Effector memory CD4-positive, alpha-beta T cell (primary cell): ENCODE measurements around the gene COL1A1.

Source experiments
- DNase-seq, 3 donors: peaks; one replicate each; pipeline ENCODE4 v3.0.0-alpha.2; 2020
- H3K27ac ChIP-seq: 2 replicates; pipeline ENCODE4 v1.7.0; 2013; ENCODE audit warnings: mild to moderate bottlenecking, low read length, moderate library complexity; ENCODE audit not compliant: insufficient read depth, poor library complexity, severe bottlenecking
- H3K27me3 ChIP-seq: replicated peaks from 2 replicates; pipeline ENCODE4 v1.7.0; 2013; ENCODE audit warnings: mild to moderate bottlenecking, low read length; ENCODE audit not compliant: insufficient read depth, control insufficient read depth, poor library complexity, severe bottlenecking
- H3K36me3 ChIP-seq: 2 replicates; pipeline ENCODE4 v1.7.0; 2013; ENCODE audit warnings: mild to moderate bottlenecking, low read length, moderate library complexity; ENCODE audit not compliant: control insufficient read depth, insufficient read depth
- H3K4me1 ChIP-seq: 2 replicates; pipeline ENCODE4 v1.7.0; 2013; ENCODE audit warnings: low read length, mild to moderate bottlenecking; ENCODE audit not compliant: control insufficient read depth, insufficient read depth, poor library complexity, severe bottlenecking
- H3K4me3 ChIP-seq: 2 replicates; pipeline ENCODE4 v1.7.0; 2013; ENCODE audit warnings: low read length, low read depth, mild to moderate bottlenecking; ENCODE audit not compliant: insufficient read depth, poor library complexity, severe bottlenecking
- H3K9me3 ChIP-seq: 2 replicates; pipeline ENCODE4 v1.7.0; 2013; ENCODE audit warnings: mild to moderate bottlenecking, low read length, moderate library complexity; ENCODE audit not compliant: control insufficient read depth

The COL1A1 gene

DNA sequence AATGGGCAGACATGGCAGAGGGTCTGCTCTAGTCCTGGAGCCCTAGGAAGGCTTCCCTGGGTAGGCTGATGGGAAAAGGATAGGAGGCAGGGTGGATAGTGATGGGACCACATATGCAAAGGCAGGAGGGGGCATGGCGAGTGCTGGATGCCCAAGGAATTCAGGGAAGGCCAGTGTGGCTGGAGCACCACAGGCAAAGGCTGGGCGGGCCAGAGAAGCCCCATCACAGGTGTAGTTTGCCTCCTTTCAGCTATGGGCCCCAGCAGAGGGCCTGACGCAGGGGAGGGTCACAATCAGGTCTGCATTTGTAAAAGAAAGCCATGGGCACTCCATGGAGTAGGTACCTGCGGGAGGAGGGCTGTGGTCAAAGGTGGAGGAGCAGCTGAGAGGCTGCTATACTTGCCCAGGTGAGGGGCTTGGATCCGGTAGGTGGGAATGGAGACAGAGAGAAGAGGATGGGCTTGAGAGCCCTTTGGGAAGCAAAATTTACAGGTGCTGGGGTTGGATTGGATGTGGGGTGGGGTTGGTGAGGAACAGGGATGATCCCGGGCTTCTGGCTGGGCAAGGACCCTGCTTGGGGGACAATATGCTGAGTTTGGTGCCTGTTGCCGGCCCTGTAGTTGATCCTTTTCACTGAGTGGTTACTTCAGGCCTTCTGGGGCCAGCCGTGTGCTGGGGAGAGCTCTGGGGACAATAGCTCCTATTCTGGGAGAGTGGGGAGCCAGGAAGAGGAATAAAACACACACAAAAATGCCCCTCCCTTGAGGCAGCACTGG lies 6.5 kb upstream of the COL1A1 start:
- H3K36me3 ChIP-seq = no peaks in the 10 kb centered on the region
- no peak for DNase-seq
- no peaks in the 10 kb centered on the region for H3K4me1 ChIP-seq
- no peaks in the 10 kb centered on the region for H3K9me3 ChIP-seq
- H3K27ac ChIP-seq = no peak overlapping the region
- H3K27me3 ChIP-seq = peaks cover 21% of the 10 kb centered on the region
- no peak overlapping the region for H3K4me3 ChIP-seq

DNA sequence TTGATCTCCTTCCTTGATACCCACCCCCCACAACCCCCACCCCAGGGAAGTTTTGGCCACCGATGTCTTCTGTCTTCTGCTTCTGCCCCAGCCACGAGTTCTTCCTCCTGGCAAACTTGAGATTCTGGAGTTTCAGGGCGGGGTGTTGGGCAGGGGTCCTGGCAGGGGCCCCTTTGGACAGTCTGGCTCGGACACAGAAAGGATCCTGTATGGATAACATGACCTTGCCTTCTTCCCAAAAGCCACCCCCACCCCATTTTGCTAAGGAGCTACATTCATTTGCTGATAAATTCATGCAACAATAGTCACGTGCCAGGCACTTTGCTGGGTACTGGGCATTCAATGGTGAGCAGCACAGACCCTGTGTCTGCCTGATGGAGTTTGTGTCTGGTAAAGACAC lies 5.9 kb upstream of the COL1A1 start:
- H3K27ac ChIP-seq = no peak overlapping the region
- H3K36me3 ChIP-seq = no peaks in the 10 kb centered on the region
- no peak for DNase-seq
- H3K9me3 ChIP-seq = no peaks in the 10 kb centered on the region
- no peaks in the 10 kb centered on the region for H3K4me1 ChIP-seq
- no peak overlapping the region for H3K4me3 ChIP-seq
- peaks cover 25% of the 10 kb centered on the region for H3K27me3 ChIP-seq

DNA sequence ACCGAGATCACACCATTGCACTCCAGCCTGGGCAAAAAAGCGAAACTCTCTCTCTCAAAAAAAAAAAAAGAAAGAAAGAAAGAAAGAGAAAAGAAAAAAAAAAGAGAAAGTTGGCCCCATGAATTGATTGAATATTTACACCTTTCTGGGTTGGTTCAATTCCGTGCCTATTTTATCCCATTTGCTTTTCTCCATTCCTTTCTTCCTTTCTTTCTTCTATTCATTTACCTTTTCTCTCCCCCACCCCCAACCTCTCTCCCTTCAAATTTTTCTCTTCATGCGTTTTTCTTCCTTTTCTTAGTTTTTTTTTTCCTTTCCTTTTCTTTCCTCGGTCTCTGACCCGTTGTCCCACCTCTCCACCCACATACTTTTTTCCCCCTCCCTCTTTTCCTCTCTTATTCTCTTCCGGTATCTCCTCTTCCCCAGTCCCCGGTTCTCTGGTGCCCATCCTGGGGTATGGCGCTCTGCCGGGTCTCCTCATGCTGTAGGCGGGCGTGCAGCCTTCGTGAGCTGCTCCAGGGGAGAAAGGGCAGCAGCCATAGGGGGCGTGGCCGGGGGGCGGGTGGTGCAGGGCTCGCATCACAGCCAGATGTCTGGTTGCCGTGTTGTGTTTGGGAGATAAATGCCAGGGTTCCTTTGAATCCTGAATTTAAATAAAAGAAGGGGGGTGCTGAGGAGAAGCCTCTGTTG lies 5.3 kb upstream of the COL1A1 start:
- Histone ChIP-seq H3K27ac (no peak overlapping the region), H3K4me3 (no peak overlapping the region)
- DNase-seq = no peak

DNA sequence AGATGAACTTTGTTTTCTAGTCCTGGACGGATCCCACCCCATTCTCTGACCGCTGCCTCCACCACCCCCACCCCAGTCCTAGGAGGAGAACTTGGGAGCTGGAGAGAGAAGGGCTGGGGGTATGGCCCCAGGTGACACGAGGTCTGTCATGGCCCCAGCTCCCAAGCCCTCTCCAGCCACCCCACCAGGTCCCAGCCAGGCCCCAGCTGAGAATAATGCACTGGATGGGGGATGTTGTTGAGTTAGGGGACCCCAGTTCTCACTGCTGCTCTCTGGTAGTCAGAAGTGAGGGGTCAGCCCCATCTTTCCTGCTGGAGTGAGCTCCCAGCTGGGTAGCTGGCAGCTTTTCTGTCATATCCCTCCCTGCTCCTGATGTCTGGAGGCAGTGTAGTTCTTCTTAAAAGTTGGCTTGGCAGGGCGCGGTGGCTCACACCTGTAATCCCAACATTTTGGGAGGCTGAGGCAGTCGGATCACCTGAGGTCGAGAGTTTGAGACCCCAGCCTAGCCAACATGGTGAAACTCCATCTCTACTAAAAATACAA lies 4.6 kb upstream of the COL1A1 start:
- no peak for DNase-seq
- peaks cover 38% of the 10 kb centered on the region for H3K27me3 ChIP-seq
- H3K9me3 ChIP-seq = no peaks in the 10 kb centered on the region
- no peaks in the 10 kb centered on the region for H3K36me3 ChIP-seq
- no peak overlapping the region for H3K4me3 ChIP-seq
- no peak overlapping the region for H3K27ac ChIP-seq
- peaks cover 4% of the 10 kb centered on the region for H3K4me1 ChIP-seq

More for the DNA sequence above, 5.3 kb upstream of the COL1A1 start:
- Histone ChIP-seq H3K9me3 (no peaks in the 10 kb centered on the region), H3K4me1 (no peaks in the 10 kb centered on the region), H3K27me3 (peaks cover 31% of the 10 kb centered on the region), H3K36me3 (no peaks in the 10 kb centered on the region)

DNA sequence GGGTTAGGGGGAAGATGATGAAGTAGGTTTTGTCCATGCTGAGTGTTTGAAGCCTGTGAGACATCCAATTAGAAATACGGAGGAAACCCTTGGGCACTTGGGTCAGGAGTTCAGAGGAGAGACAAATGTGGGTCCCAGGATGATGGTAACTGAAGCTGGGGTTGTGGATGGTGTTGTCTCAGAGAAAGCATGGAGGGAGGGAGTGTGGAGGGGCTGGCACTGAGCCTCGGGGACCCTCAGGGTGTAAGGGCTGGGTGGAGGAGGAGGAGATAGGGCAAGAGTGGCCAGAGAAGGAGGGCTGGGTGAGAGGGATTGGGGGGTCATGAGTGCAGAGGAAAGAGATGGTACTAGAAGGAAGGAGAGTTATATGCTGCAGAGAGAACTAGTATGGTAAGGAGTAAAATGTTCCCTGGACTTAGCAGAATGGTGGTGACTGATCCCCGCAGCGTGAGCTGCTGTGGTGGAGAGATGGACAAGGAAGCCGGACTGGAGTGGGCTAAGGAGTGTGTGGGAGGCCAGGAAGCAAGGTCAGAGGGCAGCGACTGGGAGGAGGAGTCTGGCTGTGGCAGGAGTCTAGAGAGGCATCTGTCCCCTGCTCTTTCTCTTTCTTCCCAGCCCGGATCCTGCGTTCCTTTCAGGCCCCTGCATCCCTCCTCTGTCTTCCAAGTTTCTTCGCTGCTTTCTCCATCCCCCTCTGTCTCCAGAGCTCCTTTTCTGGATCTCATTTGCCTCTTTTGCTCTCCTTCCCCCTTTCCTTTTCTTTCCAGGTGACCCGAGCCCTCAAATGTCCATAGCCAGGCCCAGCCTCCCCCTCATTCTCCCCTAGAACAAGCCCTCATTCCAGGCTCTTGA lies 3.9 kb upstream of the COL1A1 start:
- Histone ChIP-seq H3K27ac (no peak overlapping the region), H3K9me3 (no peaks in the 10 kb centered on the region), H3K4me3 (no peak overlapping the region), H3K27me3 (peaks cover 38% of the 10 kb centered on the region), H3K36me3 (no peaks in the 10 kb centered on the region), H3K4me1 (peaks cover 9% of the 10 kb centered on the region)
- no peak for DNase-seq

DNA sequence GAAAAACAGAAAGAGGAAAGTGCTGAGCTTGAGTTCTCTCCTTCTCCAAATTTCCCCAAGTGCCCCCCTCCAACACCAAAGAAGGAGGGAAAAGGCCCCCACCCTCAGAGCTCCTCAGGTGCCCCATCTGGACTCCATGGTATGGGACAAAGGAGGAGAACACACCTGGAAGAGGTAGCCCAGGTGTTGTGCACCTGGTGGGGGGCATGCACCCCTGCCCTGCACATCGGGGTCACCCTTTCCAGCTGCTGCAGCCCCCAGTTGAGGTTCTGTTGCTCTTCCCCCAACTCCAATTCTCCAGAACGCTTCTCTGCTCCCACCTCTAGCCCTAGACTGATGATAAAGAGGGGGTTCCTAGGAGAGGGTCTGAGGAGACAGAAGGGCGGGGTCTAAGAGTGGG lies 3.0 kb upstream of the COL1A1 start:
- H3K27me3 ChIP-seq = peaks cover 38% of the 10 kb centered on the region

DNA sequence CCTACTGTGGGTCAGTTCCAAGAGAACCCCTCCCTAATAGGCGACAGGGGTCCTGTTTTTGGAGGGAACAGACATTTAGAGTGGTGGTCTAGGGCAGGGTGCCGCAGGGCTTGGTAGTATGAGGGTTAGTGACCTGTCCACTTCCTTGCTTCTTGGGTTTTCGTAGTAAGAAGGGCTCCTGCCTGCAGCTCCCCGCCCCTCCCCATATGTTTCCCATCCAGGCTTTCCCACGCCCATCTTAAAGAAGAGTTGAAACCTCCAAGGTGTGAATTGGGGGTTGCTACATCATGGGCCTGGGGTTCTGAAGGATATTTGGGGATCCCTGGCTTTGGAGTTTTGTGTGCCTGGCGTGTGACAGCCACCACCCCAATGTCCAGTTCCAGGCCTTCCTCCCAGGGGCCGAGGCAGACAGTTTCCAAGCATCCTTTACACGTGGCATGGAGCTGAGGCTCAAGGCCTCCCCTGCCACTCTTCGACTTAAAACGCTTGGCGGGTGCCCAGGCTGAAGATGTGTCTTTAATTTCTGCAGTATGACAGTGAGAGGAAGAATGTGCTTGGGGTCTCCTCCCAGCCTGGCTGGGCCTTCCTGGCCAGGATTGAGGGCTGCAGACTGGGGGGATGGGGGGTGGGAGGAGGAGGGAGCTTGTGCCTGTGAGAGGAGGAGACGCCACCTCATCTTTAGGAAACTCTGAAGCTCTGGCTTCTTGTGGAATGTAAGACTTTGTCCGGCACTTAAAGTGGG lies 2.3 kb upstream of the COL1A1 start:
- Histone ChIP-seq H3K9me3 (no peaks in the 10 kb centered on the region), H3K4me1 (peaks cover 21% of the 10 kb centered on the region), H3K4me3 (no peak overlapping the region), H3K27ac (no peak overlapping the region), H3K27me3 (peaks cover 38% of the 10 kb centered on the region), H3K36me3 (no peaks in the 10 kb centered on the region)
- DNase-seq = no peak

More for the DNA sequence above, 3.0 kb upstream of the COL1A1 start:
- Histone ChIP-seq H3K9me3 (no peaks in the 10 kb centered on the region), H3K4me1 (peaks cover 17% of the 10 kb centered on the region), H3K27ac (no peak overlapping the region), H3K36me3 (no peaks in the 10 kb centered on the region), H3K4me3 (no peak overlapping the region)
- no peak for DNase-seq

DNA sequence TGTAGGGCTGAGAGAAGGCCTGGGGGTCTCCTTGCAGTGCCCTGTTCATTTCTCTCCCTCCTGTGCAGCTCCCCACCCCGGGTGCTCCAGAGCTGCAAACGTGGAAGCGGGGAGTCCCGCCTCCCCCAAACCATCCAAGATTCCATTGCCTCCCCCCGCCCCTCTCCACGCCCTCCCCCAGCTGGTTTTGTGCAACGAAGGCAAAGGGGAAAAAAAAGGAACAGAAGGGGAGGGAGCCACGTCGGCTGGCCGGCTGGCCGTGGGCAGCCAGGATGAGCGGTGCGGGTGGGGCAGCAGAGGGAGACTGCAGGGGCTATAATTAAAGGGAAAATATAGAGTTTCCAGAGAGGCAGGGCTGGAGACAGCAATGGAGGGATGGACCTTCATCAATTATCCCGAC lies 1.7 kb upstream of the COL1A1 start:
- DNase-seq = no peak
- Histone ChIP-seq H3K9me3 (no peaks in the 10 kb centered on the region), H3K27ac (no peak overlapping the region), H3K27me3 (peaks cover 38% of the 10 kb centered on the region), H3K4me3 (no peak overlapping the region), H3K36me3 (no peaks in the 10 kb centered on the region), H3K4me1 (peaks cover 21% of the 10 kb centered on the region)

DNA sequence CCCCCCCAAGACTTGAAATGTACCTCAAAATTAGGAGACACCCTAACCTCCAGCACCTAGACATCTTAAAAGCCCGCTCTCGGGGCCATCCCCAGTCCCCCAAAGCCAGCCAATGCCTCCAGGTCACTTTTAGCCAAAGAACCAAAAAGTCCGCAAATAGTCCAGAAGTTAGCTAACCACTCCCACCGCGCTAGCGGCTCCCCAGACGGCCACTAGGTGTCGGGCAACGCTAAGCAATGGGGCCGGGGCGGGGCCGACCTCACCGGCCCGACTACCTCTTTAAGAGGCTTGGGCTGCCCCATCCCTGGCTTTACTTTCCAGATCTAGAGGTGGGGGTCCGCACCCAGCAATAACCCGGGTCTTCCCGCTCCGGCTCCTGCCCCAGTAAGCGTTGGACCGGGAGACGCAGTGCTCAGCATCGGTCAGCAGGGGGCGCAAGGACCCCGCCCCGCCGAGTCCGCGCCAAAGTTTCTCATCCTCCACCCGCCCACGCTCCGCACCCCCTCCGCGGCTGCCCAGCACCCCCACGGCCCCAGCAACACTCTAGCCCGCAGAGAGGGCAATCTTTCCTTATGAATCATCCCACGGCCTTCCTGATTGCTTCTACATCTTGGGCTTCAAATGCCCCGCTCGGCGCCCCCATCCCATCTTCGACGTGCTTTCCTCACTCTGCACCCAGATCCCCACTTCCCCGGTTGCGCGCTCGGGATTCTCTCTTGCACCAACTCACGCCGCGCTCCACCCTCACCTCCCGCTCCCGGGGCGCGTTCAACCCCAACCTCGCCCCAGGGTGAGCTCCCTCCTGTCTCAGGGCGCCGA lies 765 bp downstream of the COL1A1 start:
- peak; percentile 53 to 69 (median 64) for DNase-seq
- Histone ChIP-seq H3K36me3 (no peaks in the 10 kb centered on the region), H3K27ac (peak overlapping the region; percentile 45), H3K27me3 (peaks cover 27% of the 10 kb centered on the region), H3K4me1 (peaks cover 21% of the 10 kb centered on the region), H3K4me3 (peak overlapping the region; percentile 53), H3K9me3 (no peaks in the 10 kb centered on the region)
